H9 (cell line): Measurements from ENCODE around the gene TMCC1. TPM values are rescaled to one million over a fixed set of nuclear protein-coding genes. Genes with fewer than 3 reads are reported as not detected.
A peak's percentile ranks its signal among the peaks of the same experiment; 100 is the strongest.

ENCODE experiments used
- DNase-seq: peaks from one replicate; pipeline ENCODE4 v3.0.0-alpha.2; 2017
- H2AFZ ChIP-seq: one replicate; pipeline ENCODE4 v1.6.1; 2013; ENCODE audit warnings: mild to moderate bottlenecking, low read length, control low read depth, moderate library complexity
- H2AK5ac ChIP-seq: 2 replicates; pipeline ENCODE4 v1.6.1; 2013; ENCODE audit warnings: low read length, control low read depth, mixed read lengths; ENCODE audit not compliant: insufficient read length
- H2BK120ac ChIP-seq: one replicate; pipeline ENCODE4 v1.6.1; 2013; ENCODE audit warnings: low read depth, mild to moderate bottlenecking, low read length, control low read depth, inconsistent platforms; ENCODE audit not compliant: poor library complexity, severe bottlenecking
- H2BK12ac ChIP-seq: 2 replicates; pipeline ENCODE4 v1.6.1; 2013; ENCODE audit warnings: low read length, control low read depth, mixed read lengths, low read depth; ENCODE audit not compliant: insufficient read length
- H2BK15ac ChIP-seq: 2 replicates; pipeline ENCODE4 v1.6.1; 2013; ENCODE audit warnings: low read depth, low read length, control low read depth
- H2BK20ac ChIP-seq: one replicate; pipeline ENCODE4 v1.6.1; 2013; ENCODE audit warnings: low read depth, mild to moderate bottlenecking, low read length, control low read depth, inconsistent platforms; ENCODE audit not compliant: poor library complexity, severe bottlenecking
- H2BK5ac ChIP-seq: 2 replicates; pipeline ENCODE4 v1.6.1; 2013; ENCODE audit warnings: low read length, control low read depth, mixed read lengths; ENCODE audit not compliant: insufficient read length
- H3K14ac ChIP-seq: 2 replicates; pipeline ENCODE4 v1.6.1; 2013; ENCODE audit warnings: low read length, control low read depth; ENCODE audit not compliant: insufficient read depth
- H3K18ac ChIP-seq: 2 replicates; pipeline ENCODE4 v1.6.1; 2013; ENCODE audit warnings: low read depth, mild to moderate bottlenecking, mixed read lengths, low read length, control low read depth; ENCODE audit not compliant: insufficient read length
- H3K23ac ChIP-seq: 2 replicates; pipeline ENCODE4 v1.6.1; 2013; ENCODE audit warnings: low read length, control low read depth, mixed read lengths, low read depth; ENCODE audit not compliant: insufficient read length
- H3K23me2 ChIP-seq: 2 replicates; pipeline ENCODE4 v1.6.1; 2013; ENCODE audit warnings: low read depth, mild to moderate bottlenecking, mixed read lengths, low read length, control low read depth; ENCODE audit not compliant: insufficient read length, poor library complexity, severe bottlenecking
- H3K27ac ChIP-seq: 2 replicates; pipeline ENCODE4 v1.5.1; 2013; ENCODE audit warnings: low read length, control low read depth, mixed read lengths, low read depth; ENCODE audit not compliant: insufficient read length
- H3K27me3 ChIP-seq: 2 replicates; pipeline ENCODE4 v1.6.1; 2013; ENCODE audit warnings: low read length, control low read depth, inconsistent platforms; ENCODE audit not compliant: insufficient read depth
- H3K4ac ChIP-seq: 2 replicates; pipeline ENCODE4 v1.6.1; 2013; ENCODE audit warnings: low read depth, mild to moderate bottlenecking, control low read depth, inconsistent platforms, low read length, moderate library complexity
- H3K4me1 ChIP-seq: 2 replicates; pipeline ENCODE4 v1.6.1; 2013; ENCODE audit warnings: low read length, control low read depth, inconsistent platforms; ENCODE audit not compliant: insufficient read depth
- H3K4me2 ChIP-seq: 2 replicates; pipeline ENCODE4 v1.6.1; 2013; ENCODE audit warnings: low read length, control low read depth, mixed read lengths; ENCODE audit not compliant: insufficient read length, insufficient read depth
- H3K56ac ChIP-seq: 2 replicates; pipeline ENCODE4 v1.6.1; 2013; ENCODE audit warnings: low read depth, mild to moderate bottlenecking, mixed read lengths, low read length, control low read depth; ENCODE audit not compliant: insufficient read length
- H3K79me1 ChIP-seq: 2 replicates; pipeline ENCODE4 v1.6.1; 2013; ENCODE audit warnings: low read depth, mild to moderate bottlenecking, moderate library complexity, low read length, control low read depth, inconsistent platforms; ENCODE audit not compliant: insufficient read depth, poor library complexity, severe bottlenecking
- H3K79me2 ChIP-seq: 2 replicates; pipeline ENCODE4 v1.6.1; 2013; ENCODE audit warnings: low read length, control low read depth, inconsistent platforms; ENCODE audit not compliant: insufficient read depth
- H3K9ac ChIP-seq: 2 replicates; pipeline ENCODE4 v1.6.1; 2013; ENCODE audit warnings: low read length, control low read depth, mixed read lengths; ENCODE audit not compliant: insufficient read length; ENCODE audit errors: extremely low read depth
- H3K9me3 ChIP-seq: one replicate; pipeline ENCODE4 v1.6.1; 2013; ENCODE audit warnings: low read depth, low read length, inconsistent platforms; ENCODE audit not compliant: control insufficient read depth
- H3T11ph ChIP-seq: one replicate; pipeline ENCODE4 v1.6.1; 2013; ENCODE audit warnings: mild to moderate bottlenecking, low read length, control low read depth, inconsistent platforms
- H4K20me1 ChIP-seq: one replicate; pipeline ENCODE4 v1.6.1; 2013; ENCODE audit not compliant: control insufficient read depth, insufficient read length, insufficient read depth
- H4K5ac ChIP-seq: 2 replicates; pipeline ENCODE4 v1.6.1; 2013; ENCODE audit warnings: low read depth, mild to moderate bottlenecking, mixed read lengths, low read length, control low read depth; ENCODE audit not compliant: insufficient read length
- H4K8ac ChIP-seq: replicated peaks from 2 replicates; pipeline ENCODE4 v1.6.1; 2013; ENCODE audit warnings: low read length, control low read depth, mixed read lengths, low read depth; ENCODE audit not compliant: insufficient read length
- H4K91ac ChIP-seq: 2 replicates; pipeline ENCODE4 v1.6.1; 2013; ENCODE audit warnings: low read depth, mild to moderate bottlenecking, moderate library complexity, mixed read lengths, low read length, control low read depth; ENCODE audit not compliant: insufficient read length
- H3K27ac Mint-ChIP-seq, 3 experiments: 2 replicates in 2 of 3; 3 replicates in 1 of 3; pipeline ENCODE4 v1.8.0; 2020 to 2021; ENCODE audit warnings: mixed read lengths in 3 of 3, mild to moderate bottlenecking in 1 of 3, moderate library complexity in 1 of 3
- H3K27me3 Mint-ChIP-seq: 2 replicates; pipeline ENCODE4 v1.8.0; 2021; ENCODE audit warnings: low read depth, mild to moderate bottlenecking, moderate library complexity, mixed read lengths
- H3K36me3 Mint-ChIP-seq, 3 experiments: 2 replicates in 2 of 3; 3 replicates in 1 of 3; pipeline ENCODE4 v1.8.0; 2020 to 2021; ENCODE audit warnings: low read depth in 3 of 3, mixed read lengths in 3 of 3; ENCODE audit not compliant: insufficient read depth in 1 of 3
- H3K4me1 Mint-ChIP-seq, 2 experiments: 2 replicates each; pipeline ENCODE4 v1.8.0; 2020; ENCODE audit warnings: mixed read lengths in 2 of 2
- H3K4me3 Mint-ChIP-seq, 2 experiments: 2 replicates in 1 of 2; 3 replicates in 1 of 2; pipeline ENCODE4 v1.8.0; 2020 to 2021; ENCODE audit warnings: mild to moderate bottlenecking in 2 of 2, mixed read lengths in 2 of 2, moderate library complexity in 1 of 2
- H3K9me3 Mint-ChIP-seq, 2 experiments: 2 replicates in 1 of 2; 3 replicates in 1 of 2; pipeline ENCODE4 v1.8.0; 2020; ENCODE audit warnings: mild to moderate bottlenecking in 2 of 2, mixed read lengths in 2 of 2, moderate library complexity in 1 of 2
- CTCF ChIP-seq: fragments of 200-600 bp; sonication (generic); conservative IDR thresholded peaks from 3 replicates; pipeline ENCODE4 v1.8.0; 2021; ENCODE audit warnings: antibody characterized with exemption, mild to moderate bottlenecking
- total RNA-seq: library from RNA; stranded (reverse); gene quantifications from 2 replicates; pipeline ENCODE4 v1.2.1, GENCODE V29; 2021

TMCC1 gene
- total RNA-seq, 1 experiment from 2014 or later: 24.4 TPM

DNA sequence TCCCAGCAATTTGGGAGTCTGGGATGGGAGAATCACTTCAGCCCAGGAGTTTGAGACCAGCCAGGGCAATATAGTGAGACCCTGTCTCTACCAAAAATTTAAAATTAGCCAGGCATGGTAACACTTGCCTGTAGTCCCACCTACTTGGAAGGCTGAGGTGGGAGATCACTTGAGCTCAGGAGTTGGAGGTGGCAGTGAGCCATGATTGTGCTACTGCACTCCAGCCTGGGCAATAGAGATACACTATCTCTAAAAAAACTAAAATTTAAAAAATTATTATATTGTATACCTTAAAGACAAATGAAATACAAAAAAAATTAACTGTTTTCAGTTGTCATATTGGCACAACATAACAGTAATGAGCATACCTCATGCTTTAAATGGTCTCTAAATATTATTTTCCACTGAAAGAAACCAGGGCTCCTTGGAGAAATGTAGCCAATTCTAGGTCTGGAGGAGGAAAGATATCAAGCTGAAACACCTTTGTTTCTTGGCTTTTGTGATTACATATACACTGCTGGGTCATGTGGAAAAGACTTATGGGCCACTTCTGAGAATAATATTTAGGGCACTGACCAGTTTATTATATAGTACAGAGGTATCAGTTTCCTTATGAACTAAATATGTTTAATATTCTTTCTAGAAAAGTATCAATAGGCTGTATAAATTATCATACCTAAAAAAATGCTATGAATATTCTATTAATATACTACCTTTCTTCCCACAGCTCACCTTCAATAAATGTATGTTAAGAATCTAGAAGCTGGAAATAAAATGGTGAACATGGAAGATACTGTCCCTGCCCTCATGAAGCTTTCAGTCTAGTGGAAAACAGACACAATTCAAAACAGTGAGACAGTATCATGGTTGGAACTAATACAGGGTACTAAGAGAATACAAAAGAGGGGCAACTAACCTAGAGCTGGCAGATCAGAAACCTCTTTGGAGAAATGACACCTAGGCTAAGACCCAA lies 119.5 kb downstream of the TMCC1 start:
- peaks cover 0 to 5% (median 3%) of the 10 kb centered on the region in 3 experiments; a peak in 2 of 7 replicates for H3K36me3 Mint-ChIP-seq
- peaks cover 6 to 13% of the 10 kb centered on the region in 2 experiments; a peak in 3 of 4 replicates for H3K4me1 Mint-ChIP-seq
- H3K27me3 Mint-ChIP-seq: no peaks in the 10 kb centered on the region
- H3K9me3 Mint-ChIP-seq: no peaks in the 10 kb centered on the region
- no peak overlapping the region for H2BK20ac ChIP-seq
- no peak overlapping the region for H3K4me2 ChIP-seq
- H3K14ac ChIP-seq: no peak overlapping the region
- DNase-seq: no peak
- H4K8ac ChIP-seq: no peak overlapping the region
- no peak overlapping the region for H2AFZ ChIP-seq
- H2BK15ac ChIP-seq: no peak overlapping the region
- no peaks in the 10 kb centered on the region for H3K79me1 ChIP-seq
- H3K4me1 ChIP-seq: no peaks in the 10 kb centered on the region
- no peak for TF ChIP-seq CTCF
- no peak overlapping the region for H2BK12ac ChIP-seq
- no peak overlapping the region for H4K5ac ChIP-seq
- no peak overlapping the region for H2AK5ac ChIP-seq
- no peak overlapping the region for H2BK120ac ChIP-seq
- H3K79me2 ChIP-seq: no peaks in the 10 kb centered on the region
- H3K27ac ChIP-seq: no peak overlapping the region
- no peak overlapping the region for H3K4me3 Mint-ChIP-seq
- H3K9ac ChIP-seq: no peak overlapping the region
- H3T11ph ChIP-seq: no peak overlapping the region
- H3K27ac Mint-ChIP-seq: 0 out of 7 replicates have a peak overlapping the region, but pooled peaks of 1 of the 3 experiments have one; percentile 0
- H3K56ac ChIP-seq: no peak overlapping the region
- H4K91ac ChIP-seq: no peak overlapping the region
- no peaks in the 10 kb centered on the region for H3K9me3 ChIP-seq
- no peaks in the 10 kb centered on the region for H3K27me3 ChIP-seq
- no peak overlapping the region for H2BK5ac ChIP-seq
- no peak overlapping the region for H3K23ac ChIP-seq
- H3K23me2 ChIP-seq: no peaks in the 10 kb centered on the region
- no peak overlapping the region for H3K4ac ChIP-seq
- H3K18ac ChIP-seq: no peak overlapping the region
- no peaks in the 10 kb centered on the region for H4K20me1 ChIP-seq
